WERI-Rb-1 (cell line): ENCODE measurements around the gene CTSW.

ENCODE experiments used
- DNase-seq: peaks from one replicate; pipeline ENCODE4 v3.0.0-alpha.2; 2020
- H3K27ac ChIP-seq: fragments of 250-450 bp; sonication (Bioruptor Pico); 2 replicates; pipeline ENCODE4 v1.5.1; 2020; ENCODE audit warnings: mild to moderate bottlenecking, moderate library complexity
- H3K27me3 ChIP-seq: fragments of 250-450 bp; sonication (Bioruptor Pico); 2 replicates; pipeline ENCODE4 v1.5.1; 2021; ENCODE audit warnings: mild to moderate bottlenecking, low read depth, moderate library complexity; ENCODE audit not compliant: insufficient read depth, severe bottlenecking
- H3K36me3 ChIP-seq: fragments of 250-450 bp; sonication (Bioruptor Pico); 2 replicates; pipeline ENCODE4 v1.5.1; 2020; ENCODE audit warnings: mild to moderate bottlenecking, moderate library complexity
- H3K4me3 ChIP-seq: 2 replicates; pipeline ENCODE4 v1.5.1; 2011; ENCODE audit warnings: low read depth, mild to moderate bottlenecking, control low read depth, low read length
- H3K9me3 ChIP-seq: fragments of 250-450 bp; sonication (Bioruptor Pico); 2 replicates; pipeline ENCODE4 v1.5.1; 2021; ENCODE audit warnings: mild to moderate bottlenecking, moderate library complexity; ENCODE audit not compliant: severe bottlenecking
- TF ChIP-seq, protein P1 (sequence below): IDR thresholded peaks from 2 replicates; pipeline ENCODE4 v1.5.1; 2011; ENCODE audit warnings: low read depth, mild to moderate bottlenecking, control low read depth, inconsistent platforms, low read length

Gene CTSW

DNA sequence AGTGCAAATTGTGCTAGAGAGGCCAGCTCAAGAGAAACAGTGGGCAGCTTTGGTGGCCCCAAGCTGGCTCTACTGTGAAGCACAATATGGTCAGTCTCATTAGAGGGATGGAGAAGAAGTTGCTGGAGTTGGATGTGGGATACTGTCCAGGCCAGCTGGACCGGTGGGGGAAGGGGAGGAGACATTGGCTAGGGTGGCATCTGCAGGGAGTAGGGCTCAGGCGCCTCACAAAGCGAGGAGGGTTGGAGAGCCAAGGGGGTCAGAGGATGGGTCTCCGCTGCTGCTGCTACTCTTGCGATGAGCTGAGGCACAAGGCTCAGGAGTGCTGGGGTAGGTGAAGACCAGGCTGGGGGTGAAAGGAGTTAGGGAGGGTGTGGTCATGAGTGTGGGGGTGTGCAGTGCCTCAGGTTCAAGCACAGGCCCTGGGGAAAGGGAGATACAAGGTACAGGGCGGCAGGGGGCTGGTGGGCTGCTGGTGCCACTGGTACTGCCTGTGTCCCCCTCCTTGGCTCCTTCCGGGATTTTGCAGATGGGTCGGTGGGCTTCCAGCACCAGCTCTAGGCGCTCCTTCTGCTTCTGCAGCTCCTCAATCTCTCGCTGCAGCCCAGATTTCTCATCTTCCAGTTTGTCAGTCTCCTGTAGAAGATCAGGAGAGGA, 13.2 kb downstream of the CTSW start:
- H3K27me3 ChIP-seq: no peaks in the 10 kb centered on the region
- H3K9me3 ChIP-seq: no peaks in the 10 kb centered on the region
- TF ChIP-seq, protein P1, sequence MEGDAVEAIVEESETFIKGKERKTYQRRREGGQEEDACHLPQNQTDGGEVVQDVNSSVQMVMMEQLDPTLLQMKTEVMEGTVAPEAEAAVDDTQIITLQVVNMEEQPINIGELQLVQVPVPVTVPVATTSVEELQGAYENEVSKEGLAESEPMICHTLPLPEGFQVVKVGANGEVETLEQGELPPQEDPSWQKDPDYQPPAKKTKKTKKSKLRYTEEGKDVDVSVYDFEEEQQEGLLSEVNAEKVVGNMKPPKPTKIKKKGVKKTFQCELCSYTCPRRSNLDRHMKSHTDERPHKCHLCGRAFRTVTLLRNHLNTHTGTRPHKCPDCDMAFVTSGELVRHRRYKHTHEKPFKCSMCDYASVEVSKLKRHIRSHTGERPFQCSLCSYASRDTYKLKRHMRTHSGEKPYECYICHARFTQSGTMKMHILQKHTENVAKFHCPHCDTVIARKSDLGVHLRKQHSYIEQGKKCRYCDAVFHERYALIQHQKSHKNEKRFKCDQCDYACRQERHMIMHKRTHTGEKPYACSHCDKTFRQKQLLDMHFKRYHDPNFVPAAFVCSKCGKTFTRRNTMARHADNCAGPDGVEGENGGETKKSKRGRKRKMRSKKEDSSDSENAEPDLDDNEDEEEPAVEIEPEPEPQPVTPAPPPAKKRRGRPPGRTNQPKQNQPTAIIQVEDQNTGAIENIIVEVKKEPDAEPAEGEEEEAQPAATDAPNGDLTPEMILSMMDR: no peak
- no peak overlapping the region for H3K27ac ChIP-seq
- no peak overlapping the region for H3K4me3 ChIP-seq
- DNase-seq: no peak
- H3K36me3 ChIP-seq: no peaks in the 10 kb centered on the region

GRCh38 chr11:65894034-65894591, 14.5 kb downstream of the CTSW start:
- no peak for DNase-seq
- H3K27ac ChIP-seq: peak overlapping the region; percentile 66
- H3K27me3 ChIP-seq: no peaks in the 10 kb centered on the region
- H3K4me3 ChIP-seq: no peak overlapping the region; the same call in 1 of the 2 replicates
- no peaks in the 10 kb centered on the region for H3K9me3 ChIP-seq
- H3K36me3 ChIP-seq: no peaks in the 10 kb centered on the region
- TF ChIP-seq, protein P1: no peak

DNA sequence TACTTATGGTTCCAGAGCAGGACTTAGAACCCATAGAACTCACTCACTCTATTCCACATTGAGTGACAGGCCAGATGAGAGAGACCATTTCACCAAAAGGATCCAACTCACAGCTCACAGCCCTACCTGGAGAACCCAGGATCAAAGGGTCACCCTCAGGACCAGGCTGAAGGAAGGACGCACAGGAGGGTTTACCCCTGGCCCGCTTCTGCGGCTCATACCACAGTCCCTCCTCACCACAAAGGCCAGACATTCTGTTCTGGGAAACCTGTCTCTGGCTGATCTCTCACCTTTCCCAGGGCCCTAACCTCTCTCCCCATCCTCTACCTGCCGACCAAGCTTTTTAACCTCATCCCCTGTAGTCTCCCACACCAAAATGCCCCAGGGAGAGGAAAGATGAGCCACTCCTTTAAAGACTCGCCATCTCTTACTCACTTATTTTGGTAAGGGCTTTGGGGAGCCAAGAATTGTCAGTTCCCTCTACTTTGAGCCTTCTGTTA, 15.9 kb downstream of the CTSW start:
- no peak overlapping the region for H3K27ac ChIP-seq
- H3K9me3 ChIP-seq: no peaks in the 10 kb centered on the region
- no peaks in the 10 kb centered on the region for H3K27me3 ChIP-seq
- TF ChIP-seq, protein P1: no peak
- no peak overlapping the region for H3K4me3 ChIP-seq
- DNase-seq: no peak
- H3K36me3 ChIP-seq: no peaks in the 10 kb centered on the region

DNA sequence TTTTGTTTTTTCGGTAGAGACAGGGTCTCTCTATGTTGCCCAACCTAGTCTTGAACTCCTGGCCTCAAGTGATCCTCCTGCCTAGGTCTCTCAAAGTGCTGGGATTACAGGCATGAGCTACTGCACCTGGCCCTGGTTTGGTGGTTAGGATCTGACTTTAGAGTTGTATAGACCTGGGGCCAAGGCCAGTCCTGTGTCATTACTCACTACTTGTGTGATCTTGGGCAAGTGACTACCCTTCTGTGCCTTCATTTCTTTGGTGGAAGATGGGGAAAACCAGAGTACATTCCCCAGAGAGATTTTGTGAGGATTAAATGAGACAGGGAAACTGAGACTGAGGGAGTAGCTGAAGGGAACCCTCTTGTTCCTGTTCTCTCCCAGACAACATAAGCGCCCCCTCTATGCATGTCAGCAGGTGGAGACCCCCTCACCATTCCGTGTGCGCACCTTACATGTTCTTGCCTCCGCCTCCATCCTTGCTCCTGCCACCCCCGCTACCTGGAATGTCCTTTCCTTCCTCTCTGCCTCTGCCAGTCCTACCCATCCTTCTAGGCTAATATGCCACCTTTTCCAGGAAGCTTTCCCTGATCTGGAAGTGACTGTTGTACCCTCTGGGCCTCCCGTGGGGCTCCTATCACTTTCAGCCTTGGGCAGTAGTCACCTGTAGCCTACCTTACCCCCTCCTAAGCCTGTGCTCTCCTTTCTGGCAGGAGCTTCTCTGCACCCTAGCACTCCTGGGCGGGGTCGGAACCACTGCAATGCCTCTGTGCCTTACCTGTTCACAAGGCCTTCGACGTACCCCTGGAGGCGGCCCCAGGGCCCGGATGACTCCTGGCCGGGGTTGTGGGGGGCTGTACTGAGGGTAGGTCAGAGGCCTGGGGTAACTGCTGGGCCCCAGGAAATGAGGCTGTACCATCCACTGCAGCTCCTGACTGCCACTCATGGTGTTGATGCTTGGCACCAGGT, 16.7 kb downstream of the CTSW start:
- Histone ChIP-seq H3K9me3 (no peaks in the 10 kb centered on the region), H3K27ac (no peak overlapping the region), H3K27me3 (no peaks in the 10 kb centered on the region), H3K36me3 (no peaks in the 10 kb centered on the region), H3K4me3 (no peak overlapping the region)
- DNase-seq: no peak
- TF ChIP-seq, protein P1: no peak

DNA sequence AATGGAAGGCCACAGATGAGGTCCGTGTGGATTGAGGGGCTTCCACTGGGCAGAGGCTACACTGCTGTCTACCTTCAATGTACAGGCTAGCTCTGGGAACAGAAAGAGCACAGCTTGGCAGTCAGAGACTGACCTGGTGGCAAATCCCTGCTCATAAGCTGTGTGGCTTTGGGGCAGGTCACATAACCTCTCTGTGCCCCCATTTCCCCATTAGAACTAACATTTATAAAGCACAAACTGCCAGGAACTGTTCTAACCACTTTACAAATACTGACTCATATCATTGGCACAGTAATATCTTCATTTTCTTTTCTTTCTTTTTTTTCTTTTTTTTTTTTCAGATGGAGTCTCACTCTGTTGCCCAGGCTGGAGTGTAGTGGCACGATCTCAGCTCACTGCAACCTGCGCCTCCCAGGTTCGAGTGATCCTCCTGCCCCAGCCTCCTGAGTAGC, 17.4 kb downstream of the CTSW start:
- Histone ChIP-seq H3K36me3 (no peaks in the 10 kb centered on the region), H3K4me3 (no peak overlapping the region), H3K9me3 (no peaks in the 10 kb centered on the region), H3K27me3 (no peaks in the 10 kb centered on the region), H3K27ac (no peak overlapping the region)
- no peak for DNase-seq
- TF ChIP-seq, protein P1: no peak
